Stimulated activated CD8-positive, alpha-beta memory T cell treated with anti-CD3 and anti-CD28 coated beads, Interleukin-15, amount 100 ng/mL, for 1 hour (primary cell): ENCODE measurements around the gene C12orf54.
"Not testable (repeated sequence)": the region's sequence is repeated elsewhere in the genome, so short reads cannot be mapped to it uniquely, and the experiment has no call there.

Experiments used
- DNase-seq: peaks from one replicate; pipeline ENCODE4 v3.0.0-alpha.2; 2020; ENCODE audit warnings: low read depth

Gene C12orf54

DNA sequence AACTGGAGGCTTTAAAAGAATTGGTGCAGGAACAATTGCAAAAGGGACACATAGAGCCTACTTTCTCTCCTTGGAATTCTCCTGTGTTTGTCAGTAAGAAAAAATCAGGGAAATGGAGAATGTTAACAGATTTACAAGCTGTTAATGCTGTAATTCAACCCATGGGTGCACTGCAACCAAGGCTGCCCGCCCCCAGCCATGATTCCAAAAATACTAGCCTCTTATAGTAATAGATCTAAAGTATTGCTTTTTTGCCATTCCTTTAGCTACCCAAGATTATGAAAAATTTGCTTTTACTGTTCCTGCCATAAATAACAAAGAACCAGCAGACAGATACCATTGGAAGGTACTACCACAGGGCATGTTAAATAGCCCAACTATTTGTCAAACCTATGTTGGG is 27.8 kb downstream of the C12orf54 start:
- DNase-seq, result no peak

DNA sequence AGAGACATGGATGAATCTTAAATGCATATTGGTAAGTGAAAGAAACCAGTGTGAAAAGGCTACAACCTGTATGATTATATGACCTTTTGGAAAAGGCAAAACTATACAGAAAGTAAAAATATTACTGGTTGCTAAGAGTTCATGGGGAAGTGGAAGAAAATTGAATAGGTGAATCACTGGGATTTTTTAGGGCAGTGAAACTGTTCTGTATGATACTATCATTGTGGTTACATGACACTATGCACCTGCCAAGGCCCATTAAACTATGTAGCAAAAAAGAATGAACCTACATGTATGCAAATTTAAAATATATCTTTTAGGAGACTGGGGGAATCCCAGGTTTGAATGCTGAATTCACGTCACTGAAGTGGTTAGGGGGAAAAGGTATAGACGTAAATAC is 30.6 kb downstream of the C12orf54 start:
- DNase-seq, result no peak

DNA sequence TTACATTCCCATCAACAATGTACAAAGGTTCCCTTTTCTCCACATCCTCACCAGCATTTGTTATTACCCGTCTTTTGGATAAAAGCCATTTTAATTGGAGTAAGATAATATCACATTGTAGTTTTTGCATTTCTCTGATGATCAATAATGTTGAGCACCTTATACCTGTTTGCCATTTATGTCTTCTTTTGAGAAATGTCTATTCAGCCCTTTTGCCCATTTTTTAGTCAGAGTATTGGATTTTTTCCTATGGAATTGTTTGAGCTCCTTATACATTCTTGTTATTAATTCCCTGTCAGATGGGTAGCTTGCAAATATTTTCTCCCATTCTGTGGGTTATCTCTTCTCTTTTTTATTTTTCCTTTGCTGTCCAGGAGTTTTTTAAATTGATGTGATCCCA is 32.4 kb downstream of the C12orf54 start:
- DNase-seq, result no peak

DNA sequence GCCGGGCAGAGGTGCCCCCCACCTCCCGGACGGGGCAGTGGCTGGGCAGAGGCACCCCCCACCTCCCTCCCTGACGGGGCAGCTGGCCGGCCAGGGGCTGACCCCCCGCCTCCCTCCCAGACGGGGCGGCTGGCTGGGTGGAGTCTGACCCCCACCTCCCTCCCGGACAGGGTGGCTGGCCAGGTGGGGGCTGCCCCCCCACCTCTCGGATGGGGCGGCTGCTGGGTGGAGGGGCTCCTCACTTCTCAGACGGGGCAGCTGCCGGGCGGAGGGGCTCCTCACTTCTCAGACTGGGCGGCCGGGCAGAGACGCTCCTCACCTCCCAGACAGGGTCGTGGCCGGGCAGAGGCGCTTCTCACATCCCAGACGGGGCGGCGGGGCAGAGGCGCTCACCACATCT is 38.1 kb downstream of the C12orf54 start:
- DNase-seq, result not testable (repeated sequence)

- DNase-seq, result no peak
These were observed 43.0 kb downstream of the C12orf54 start, which contains the start of gene OR8S1 for GRCh38 chr12:48525332-48525731. Gene OR8S1 (plus strand): TSS chr12:48525632. CDS start chr12:48525632, 0 bp downstream.

- no peak for DNase-seq
These were observed 45.8 kb downstream of the C12orf54 start for GRCh38 chr12:48527891-48528670.

DNA sequence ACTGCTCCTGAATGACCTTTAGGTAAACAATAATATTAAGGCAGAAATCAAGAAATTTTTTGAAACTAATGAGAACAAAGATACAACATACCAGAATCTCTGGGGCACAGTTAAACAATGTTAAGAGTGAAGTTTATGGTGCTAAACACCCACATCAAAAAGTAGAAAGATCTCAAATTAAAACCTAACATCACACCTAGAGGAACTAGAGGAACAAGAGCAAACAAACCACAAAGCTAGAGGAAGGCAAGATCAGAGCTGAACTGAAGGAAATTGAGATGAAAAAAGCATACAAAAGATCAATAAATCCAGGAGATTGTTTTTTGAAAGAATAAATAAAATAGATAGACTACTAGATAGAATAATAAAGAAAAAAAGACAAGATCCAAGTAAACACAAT is 50.3 kb downstream of the C12orf54 start:
- DNase-seq, result no peak

DNA sequence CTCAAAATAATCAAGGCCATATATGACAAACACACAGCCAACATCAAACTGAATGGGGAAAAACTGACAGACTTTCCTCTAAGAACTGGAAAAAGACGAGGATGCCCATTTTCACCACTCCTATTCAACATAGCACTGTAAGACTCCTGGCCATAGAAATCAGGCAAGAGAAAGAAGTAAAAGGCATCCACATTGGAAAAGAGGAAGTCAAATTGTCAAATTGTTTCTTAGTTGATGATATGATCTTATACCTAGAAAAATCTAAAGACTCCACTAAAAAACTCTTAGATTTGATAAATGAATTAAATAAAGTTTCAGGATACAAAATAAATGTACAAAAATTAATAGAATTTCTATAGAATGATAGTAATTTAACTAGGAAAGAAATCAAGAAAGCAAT is 54.3 kb downstream of the C12orf54 start:
- DNase-seq, result no peak

- DNase-seq, result peak; percentile 12
These were observed 60.1 kb downstream of the C12orf54 start for GRCh38 chr12:48542300-48542928.

DNA sequence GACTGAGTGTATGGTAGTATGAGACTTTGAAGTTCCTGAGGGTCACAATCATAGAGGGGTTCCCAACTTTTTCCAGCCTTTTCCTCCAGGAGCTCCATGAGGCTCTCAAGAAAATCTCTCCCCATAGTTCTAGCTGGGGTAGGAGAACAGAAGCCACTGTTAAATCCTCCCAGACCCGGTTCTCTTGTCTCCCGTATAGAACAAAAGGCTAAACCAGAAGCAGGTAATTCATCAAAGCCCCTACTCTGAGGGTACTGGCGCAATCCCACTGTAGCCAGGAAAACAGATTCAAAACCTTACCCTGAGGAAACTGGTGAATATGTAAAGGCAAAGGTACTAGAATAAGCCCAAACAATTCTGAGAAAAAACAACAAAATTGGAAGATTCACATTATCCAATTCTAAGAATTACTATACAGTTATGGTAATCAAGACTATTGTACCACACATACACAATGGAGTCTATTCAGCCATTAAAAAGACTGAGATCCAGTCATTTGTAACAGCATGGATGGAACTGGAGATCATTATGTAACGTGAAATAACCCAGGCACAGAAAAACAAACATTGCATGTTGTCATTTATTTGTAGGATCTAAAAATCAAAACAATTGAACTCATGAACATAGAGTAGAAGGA is 63.7 kb downstream of the C12orf54 start:
- DNase-seq, result no peak
